ENCODE data around the gene FMNL3.
A peak's percentile ranks its signal among the peaks of the same experiment; 100 is the strongest.
"Not testable (repeated sequence)": the region's sequence is repeated elsewhere in the genome, so short reads cannot be mapped to it uniquely, and the experiment has no call there.

The FMNL3 gene, protein sequence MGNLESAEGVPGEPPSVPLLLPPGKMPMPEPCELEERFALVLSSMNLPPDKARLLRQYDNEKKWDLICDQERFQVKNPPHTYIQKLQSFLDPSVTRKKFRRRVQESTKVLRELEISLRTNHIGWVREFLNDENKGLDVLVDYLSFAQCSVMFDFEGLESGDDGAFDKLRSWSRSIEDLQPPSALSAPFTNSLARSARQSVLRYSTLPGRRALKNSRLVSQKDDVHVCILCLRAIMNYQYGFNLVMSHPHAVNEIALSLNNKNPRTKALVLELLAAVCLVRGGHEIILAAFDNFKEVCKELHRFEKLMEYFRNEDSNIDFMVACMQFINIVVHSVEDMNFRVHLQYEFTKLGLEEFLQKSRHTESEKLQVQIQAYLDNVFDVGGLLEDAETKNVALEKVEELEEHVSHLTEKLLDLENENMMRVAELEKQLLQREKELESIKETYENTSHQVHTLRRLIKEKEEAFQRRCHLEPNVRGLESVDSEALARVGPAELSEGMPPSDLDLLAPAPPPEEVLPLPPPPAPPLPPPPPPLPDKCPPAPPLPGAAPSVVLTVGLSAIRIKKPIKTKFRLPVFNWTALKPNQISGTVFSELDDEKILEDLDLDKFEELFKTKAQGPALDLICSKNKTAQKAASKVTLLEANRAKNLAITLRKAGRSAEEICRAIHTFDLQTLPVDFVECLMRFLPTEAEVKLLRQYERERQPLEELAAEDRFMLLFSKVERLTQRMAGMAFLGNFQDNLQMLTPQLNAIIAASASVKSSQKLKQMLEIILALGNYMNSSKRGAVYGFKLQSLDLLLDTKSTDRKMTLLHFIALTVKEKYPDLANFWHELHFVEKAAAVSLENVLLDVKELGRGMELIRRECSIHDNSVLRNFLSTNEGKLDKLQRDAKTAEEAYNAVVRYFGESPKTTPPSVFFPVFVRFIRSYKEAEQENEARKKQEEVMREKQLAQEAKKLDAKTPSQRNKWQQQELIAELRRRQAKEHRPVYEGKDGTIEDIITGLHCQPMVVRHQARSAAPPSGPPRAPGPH

DNA sequence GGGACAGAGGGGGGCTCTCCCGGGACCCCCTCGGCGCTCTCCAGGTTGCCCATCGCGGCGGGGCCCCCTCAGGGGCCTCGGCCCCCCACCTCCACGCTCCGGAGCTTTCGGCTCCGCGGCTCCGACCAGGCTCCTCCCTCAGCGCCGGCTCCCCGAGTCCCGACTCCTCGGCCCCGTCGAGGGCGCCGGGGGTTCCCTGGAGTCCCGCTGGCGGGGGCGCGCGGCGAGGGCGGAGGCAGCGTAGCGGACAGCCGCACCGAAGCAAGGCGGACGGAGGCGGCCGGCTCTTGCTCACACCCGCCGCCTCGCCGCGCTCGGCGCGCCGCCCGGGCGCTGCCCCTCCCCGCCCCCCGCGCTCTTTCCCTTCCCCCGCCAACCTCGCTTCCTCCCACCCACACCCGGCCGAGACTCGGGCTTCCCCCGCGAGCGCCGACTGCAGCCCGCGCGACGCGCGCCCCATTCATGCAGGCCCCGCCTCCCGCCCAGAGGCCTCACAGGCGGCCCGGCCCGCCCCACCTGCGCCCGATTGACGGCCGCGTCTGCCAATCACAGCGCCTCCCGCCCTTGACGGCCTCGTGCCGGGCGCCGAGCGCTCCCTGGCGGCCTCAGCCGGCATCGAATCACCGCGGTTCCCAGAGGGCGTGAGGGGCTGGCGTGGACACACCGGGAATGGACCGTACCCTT is at the start of gene FMNL3:
TSS of gene FMNL3 (minus strand) at position 278 of the 684 bp plus-strand sequence. CDS start at position 53, 225 bp downstream.
- DNase-seq (ENCODE audit: low read depth), result peak; percentile 92

DNA sequence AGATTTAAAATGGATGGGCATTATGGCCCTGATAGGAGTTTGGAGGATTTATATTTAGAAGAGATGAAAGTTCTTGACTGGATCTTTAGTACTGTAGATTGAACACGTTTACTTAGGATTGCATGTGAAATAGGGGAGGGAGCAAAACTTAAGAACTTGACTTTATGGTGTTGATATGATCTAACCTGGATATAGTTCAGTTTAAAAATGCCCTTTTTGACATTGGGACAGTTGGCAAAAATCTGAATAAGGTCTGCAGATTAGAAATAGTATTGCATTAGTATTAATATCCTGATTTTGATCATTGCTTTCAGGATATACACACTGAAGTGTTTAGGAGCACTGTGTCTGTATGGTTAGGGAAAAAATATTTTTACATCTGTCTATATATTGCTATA is 43.8 kb upstream of the FMNL3 start:
- DNase-seq (ENCODE audit: low read depth), result no peak

- DNase-seq (ENCODE audit: low read depth), result peak; percentile 30
Measured at GRCh38 chr12:49750027-49750995, 43.1 kb upstream of the FMNL3 start.

DNA sequence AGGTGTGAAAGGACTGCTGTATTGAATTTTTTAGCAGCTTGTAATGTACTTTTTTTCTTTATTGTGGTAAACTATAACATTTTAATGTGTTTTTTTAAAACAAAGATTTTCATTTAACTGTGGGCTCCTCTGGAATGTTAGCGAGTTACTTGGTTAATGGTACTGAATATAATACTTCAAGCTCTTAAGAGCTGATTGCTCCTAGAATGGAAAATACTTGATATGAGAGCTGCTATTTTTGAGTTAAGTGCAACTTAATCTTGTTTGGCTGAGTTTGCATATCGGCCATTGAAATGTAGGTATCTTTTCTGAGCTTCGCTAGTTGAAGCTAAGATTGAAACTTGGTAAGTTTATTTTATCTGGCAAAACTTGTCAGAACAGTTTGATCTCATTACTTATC is 41.6 kb upstream of the FMNL3 start:
- DNase-seq (ENCODE audit: low read depth), result no peak

DNA sequence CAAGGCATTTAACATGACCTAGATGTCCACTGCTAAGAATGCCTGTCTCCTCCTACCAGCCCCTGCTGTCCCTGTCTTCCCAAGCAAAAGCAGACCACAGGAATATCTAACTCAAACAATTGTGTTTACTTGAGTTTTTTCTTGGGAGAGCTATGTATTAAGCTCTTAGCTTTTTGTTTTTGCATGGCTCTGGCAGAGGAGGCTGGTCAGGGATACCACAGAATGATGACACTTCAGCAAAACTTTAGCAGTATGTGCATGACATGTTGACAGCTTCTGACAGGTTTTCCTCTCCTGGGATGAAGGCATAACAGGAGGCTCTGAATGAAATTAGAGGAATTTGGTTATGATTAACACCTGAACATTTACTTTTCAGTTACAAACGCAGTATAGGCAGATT is 41.1 kb upstream of the FMNL3 start:
- no peak for DNase-seq (ENCODE audit: low read depth)

DNA sequence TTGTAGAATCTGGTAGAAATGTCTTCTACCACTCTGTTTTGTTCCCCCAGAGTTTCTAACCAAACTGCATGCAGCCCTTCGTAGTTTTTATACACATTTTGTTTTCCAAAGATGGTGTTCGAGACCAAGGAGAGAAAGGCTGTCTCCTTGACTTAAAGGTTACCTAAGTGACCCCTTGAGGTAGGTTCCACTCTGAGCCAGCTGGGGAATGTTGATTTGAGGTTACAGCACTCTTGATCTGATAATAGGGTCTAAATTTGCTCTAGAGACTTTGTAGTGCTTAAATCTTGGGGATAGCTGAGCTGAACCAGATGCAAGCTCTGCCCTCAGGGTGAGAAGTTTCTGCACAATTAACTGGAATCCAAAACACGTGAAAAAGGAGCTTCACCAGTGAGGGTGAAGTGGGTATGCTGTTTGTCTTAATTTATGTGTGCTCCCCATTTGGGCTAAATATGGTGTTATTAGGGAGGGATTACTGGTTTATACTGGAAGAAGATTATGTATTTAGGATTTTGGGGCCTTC is 37.2 kb upstream of the FMNL3 start:
- DNase-seq (ENCODE audit: low read depth), result no peak

DNA sequence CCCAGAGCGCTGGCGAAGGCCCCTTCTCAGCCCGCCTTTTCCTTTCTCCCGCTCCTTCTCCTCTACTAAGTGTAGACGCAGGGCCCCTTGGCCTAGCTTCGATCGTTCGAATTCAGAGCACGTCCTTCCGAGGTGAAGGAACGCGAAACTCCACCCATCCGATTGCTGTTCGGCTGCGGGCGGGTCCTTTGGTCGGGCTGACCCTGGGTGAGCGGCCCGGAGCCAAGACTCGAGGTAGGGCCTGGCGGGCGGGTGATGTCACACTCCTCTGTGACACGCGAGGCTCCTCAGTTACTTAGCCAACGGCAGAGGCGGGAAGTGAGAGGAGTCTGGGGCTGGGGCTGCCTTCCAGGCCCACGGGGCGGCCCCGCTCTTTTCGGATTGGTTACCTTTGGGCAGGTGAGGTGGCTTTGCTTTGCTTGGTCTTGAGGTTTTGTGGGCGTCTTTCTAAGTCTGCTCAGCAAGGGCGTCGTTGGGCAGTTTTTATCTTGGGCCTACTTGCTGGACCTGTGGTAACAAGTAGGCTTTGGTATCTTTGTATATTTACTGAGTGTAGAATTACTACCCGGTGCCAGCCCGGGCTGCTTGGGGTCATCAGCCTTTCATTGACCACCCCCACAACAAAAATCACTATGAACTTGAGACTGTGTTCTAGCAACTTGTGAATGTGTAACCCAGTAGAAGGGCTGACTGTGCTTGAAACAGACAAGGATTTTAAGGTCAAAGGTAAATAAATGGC is 34.8 kb upstream of the FMNL3 start:
- DNase-seq (ENCODE audit: low read depth), result peak; percentile 65

GRCh38 chr12:49740930-49741881 is 34.0 kb upstream of the FMNL3 start, which contains the start of gene TMBIM6:
Gene TMBIM6, plus strand, starts transcription at chr12:49741557. Its CDS starts 10,937 bp downstream, at chr12:49752494.
- peak; percentile 100 for DNase-seq (ENCODE audit: low read depth)

- not testable (repeated sequence) for DNase-seq (ENCODE audit: low read depth)
Measured at GRCh38 chr12:49740277-49740676, 33.1 kb upstream of the FMNL3 start.

DNA sequence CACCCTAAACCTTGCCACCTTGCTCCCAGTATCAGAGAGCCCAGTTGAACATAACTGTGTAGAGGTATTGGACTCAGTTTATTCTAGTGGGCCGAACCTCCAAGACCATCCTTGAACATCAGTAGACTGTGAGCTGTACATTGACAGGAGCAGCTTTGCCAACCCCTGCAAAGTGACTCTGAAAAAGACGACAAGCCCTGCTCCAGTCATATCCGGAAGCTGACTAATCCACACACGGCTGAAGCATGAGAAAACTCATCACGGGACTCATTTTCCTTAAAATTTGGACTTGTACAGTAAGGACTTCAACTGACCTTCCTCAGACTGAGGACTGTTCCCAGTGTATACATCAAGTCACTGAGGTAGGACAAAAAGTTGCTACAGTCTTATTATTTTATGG is 31.5 kb upstream of the FMNL3 start:
- DNase-seq (ENCODE audit: low read depth), result not testable (repeated sequence)

DNA sequence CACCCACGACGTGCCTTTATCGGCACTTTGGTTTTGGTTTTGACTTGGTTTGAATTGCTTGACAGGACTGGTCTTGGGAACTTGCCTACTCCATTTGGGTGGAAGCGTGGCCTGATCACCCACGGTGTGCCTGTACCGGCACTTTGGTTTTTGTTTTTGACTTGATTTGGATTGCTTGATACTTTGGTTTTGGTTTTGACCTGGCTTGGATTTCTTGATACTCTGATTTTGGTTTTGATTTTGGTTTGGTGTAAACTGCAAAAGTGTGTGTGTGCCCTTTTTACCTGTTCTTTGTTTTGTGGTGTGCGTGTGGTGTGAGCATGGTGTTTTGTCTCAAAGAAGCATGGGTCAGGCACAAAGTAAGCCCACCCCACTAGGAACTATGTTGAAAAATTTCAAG is 27.7 kb upstream of the FMNL3 start:
- DNase-seq (ENCODE audit: low read depth), result not testable (repeated sequence)

- no peak for DNase-seq (ENCODE audit: low read depth)
Measured at GRCh38 chr12:49733219-49734017, 26.2 kb upstream of the FMNL3 start.

DNA sequence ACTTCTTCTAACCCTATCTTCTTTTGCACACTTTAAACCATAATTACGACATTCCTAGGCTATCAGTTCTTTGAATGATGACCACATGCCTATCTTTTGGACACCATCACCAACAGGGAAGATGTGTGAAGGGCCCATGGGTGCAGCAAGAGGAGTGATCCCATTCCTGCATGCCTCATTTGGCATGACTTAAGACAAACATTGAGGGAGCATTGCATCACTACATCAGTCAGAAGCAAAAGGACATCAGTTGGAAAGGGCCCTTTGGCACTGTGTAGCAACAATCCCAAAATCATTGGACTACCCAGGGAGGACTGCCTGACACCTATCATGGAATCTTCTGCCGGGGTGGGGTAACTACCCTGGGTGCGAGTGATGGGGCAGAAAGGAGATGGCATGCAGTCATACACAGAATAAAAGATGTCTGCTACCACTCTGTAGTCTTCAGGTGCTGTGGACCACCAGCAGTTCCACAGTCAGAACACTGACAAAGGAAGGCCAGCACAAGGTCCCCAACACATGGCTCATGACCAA is 23.4 kb upstream of the FMNL3 start:
- no peak for DNase-seq (ENCODE audit: low read depth)

DNA sequence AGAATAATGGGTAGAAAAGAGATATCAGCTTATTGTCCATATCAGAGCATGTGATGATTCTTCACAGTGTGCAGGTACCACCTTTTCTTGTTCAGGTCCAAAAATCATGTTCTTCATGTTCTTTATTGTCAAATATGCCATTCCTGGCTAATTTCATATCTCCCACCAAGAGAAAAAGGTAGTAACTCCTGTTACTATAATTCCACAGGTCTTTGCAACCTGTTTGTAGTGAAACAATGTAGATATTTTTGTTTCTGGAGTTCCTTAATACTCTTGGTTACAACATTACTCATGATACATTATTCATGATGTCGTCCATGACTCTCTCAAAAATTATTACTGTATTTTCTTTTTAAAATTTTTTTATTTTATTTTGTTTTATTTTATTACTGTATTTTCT is 22.8 kb upstream of the FMNL3 start:
- no peak for DNase-seq (ENCODE audit: low read depth)

- no peak for DNase-seq (ENCODE audit: low read depth)
Measured at GRCh38 chr12:49728446-49728845, 21.2 kb upstream of the FMNL3 start.

DNA sequence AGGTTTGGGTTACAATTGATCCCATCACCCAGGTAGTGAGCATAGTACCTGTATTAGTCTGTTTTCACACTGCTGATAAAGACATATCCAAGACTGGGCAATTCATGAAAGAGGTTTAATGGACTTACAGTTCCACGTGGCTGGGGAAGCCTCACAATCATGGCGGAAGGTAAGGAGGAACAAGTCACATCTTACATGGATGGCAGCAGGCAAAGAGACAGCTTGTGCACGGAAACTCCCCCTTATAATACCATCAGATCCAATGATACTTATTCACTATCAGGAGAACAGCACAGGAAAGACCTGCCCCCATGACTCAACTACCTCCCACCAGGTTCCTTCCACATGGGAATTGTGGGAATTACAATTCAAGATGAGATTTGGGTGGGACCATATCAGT is 14.2 kb upstream of the FMNL3 start:
- not testable (repeated sequence) for DNase-seq (ENCODE audit: low read depth)

DNA sequence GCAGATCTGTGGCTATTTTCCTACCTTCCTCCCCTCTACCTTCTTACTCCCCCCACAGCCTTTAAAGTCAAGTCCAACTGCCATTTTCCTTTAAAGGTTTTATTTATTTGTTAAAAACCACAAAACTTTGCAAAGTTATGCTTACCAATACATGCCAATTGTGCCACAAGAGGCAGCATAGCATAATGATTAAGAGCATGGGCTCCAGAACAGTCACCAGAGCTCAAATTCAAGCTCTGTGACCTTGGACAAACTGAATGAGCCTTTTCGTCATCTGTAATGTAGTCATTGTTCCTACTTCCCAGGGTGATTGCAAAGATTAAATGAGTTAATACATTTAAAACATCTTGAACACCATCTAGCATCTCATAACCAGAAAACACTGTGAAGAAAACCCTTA is 13.0 kb upstream of the FMNL3 start:
- no peak for DNase-seq (ENCODE audit: low read depth)

DNA sequence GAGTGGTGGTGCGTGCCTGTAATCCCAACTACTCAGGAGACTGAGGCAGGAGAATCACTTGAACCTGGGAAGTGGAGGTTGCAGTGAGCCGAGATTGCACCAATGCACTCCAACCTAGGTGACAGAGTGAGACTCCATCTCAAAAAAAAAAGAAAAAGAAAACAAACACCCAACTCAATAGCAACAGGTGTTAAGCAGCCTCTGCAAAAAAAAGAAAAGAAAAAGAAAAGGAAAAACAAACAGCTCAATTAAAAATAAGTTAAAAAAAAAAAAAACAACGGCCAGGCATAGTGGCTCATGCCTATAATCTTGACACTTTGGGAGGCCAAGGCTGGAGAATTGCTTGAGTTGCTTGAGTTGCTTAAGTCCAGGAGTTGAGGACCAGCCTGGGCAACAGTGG is 10.6 kb upstream of the FMNL3 start:
- not testable (repeated sequence) for DNase-seq (ENCODE audit: low read depth)

Data from stromal cell of bone marrow (primary cell).